ENCODE results near the gene NFATC2.
"Not testable (repeated sequence)": the region's sequence is repeated elsewhere in the genome, so short reads cannot be mapped to it uniquely, and the experiment has no call there.

NFATC2 gene

DNA sequence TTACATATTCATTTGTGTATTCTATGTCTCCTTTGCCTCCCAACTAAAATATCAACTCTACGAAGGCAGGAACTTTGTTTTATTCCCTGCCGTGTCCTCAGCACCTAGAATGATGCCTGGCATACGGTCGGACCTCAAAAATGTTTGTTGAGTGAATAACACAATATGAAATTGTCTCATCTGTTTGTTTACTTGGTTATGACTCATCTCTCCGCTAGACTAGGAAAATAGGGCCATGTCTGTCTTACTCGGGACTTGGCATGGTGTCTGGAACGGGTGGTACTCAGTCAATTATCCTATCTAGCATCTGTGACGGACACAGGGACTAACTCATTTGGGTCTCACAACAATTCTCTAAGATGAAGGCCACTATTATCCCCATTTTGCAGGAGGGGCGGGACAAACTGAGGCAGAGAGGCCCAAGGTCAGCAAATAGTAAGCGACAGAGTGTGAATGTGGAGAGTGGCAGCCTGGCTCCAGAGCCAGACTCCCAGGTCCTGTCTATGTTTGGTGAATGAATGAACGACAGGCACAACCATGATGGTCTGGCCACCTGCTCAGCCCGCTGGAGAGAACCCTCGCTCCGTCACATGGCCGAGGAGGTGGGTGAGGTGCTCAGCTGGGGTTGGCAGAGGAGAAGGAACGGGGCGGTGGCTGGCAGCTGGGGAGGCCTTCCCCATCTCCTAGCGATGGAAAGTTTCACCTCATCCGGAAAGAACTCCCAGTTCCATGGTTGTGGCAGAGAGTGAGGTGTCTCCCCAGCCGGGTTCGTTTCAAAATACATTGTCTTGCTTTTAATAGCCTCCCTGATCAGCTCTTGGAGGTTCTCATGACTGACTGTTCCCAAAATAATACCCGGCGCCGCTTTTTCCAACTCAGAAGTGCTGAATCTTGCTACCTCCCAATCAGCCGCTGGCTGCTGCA, 27.6 kb upstream of the NFATC2 start:
- no peaks in the 10 kb centered on the region for H3K27me3 ChIP-seq (ENCODE audit: insufficient read depth, poor library complexity, severe bottlenecking)
- DNase-seq (ENCODE audit: low read depth in 1 of 2, low spot score in 1 of 2): no peak
- H3K27ac ChIP-seq (replicated peaks): no peak overlapping the region
- TF ChIP-seq, protein P1, sequence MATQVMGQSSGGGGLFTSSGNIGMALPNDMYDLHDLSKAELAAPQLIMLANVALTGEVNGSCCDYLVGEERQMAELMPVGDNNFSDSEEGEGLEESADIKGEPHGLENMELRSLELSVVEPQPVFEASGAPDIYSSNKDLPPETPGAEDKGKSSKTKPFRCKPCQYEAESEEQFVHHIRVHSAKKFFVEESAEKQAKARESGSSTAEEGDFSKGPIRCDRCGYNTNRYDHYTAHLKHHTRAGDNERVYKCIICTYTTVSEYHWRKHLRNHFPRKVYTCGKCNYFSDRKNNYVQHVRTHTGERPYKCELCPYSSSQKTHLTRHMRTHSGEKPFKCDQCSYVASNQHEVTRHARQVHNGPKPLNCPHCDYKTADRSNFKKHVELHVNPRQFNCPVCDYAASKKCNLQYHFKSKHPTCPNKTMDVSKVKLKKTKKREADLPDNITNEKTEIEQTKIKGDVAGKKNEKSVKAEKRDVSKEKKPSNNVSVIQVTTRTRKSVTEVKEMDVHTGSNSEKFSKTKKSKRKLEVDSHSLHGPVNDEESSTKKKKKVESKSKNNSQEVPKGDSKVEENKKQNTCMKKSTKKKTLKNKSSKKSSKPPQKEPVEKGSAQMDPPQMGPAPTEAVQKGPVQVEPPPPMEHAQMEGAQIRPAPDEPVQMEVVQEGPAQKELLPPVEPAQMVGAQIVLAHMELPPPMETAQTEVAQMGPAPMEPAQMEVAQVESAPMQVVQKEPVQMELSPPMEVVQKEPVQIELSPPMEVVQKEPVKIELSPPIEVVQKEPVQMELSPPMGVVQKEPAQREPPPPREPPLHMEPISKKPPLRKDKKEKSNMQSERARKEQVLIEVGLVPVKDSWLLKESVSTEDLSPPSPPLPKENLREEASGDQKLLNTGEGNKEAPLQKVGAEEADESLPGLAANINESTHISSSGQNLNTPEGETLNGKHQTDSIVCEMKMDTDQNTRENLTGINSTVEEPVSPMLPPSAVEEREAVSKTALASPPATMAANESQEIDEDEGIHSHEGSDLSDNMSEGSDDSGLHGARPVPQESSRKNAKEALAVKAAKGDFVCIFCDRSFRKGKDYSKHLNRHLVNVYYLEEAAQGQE (IDR thresholded peaks at IDR 0.05; ENCODE audit: insufficient replicate concordance, low read depth): no peak
- TF ChIP-seq, protein P2, sequence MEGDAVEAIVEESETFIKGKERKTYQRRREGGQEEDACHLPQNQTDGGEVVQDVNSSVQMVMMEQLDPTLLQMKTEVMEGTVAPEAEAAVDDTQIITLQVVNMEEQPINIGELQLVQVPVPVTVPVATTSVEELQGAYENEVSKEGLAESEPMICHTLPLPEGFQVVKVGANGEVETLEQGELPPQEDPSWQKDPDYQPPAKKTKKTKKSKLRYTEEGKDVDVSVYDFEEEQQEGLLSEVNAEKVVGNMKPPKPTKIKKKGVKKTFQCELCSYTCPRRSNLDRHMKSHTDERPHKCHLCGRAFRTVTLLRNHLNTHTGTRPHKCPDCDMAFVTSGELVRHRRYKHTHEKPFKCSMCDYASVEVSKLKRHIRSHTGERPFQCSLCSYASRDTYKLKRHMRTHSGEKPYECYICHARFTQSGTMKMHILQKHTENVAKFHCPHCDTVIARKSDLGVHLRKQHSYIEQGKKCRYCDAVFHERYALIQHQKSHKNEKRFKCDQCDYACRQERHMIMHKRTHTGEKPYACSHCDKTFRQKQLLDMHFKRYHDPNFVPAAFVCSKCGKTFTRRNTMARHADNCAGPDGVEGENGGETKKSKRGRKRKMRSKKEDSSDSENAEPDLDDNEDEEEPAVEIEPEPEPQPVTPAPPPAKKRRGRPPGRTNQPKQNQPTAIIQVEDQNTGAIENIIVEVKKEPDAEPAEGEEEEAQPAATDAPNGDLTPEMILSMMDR (IDR thresholded peaks at IDR 0.05; ENCODE audit: insufficient read depth, low read length): no peak
- TF ChIP-seq SPI1 (IDR thresholded peaks at IDR 0.05; ENCODE audit: borderline replicate concordance, low read depth) (no peak), POLR2AphosphoS5 (IDR thresholded peaks at IDR 0.05; ENCODE audit: low read depth) (no peak), GABPA (IDR thresholded peaks at IDR 0.05; ENCODE audit: low read depth) (no peak)
- H3K4me3 ChIP-seq (replicated peaks; ENCODE audit: insufficient read depth, low read length): no peak overlapping the region

DNA sequence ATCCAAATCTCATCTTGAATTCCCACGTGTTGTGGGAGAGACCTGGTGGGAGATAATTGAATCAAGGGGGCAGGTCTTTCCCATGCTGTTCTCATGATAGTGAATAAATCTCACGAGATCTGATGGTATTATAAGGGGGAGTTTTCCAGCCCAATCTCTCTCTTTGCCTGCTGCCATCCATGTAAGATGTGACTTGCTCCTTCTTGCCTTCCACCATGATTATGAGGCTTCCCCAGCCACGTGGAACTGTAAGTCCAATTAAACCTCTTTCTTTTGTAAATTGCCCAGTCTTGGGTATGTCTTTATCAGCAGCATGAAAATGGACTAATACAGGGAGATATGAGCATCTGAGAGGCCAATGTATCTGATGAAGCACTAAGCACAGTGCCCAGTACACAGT, 26.0 kb upstream of the NFATC2 start:
- not testable (repeated sequence) for H3K27ac ChIP-seq (replicated peaks); H3K27me3 ChIP-seq (ENCODE audit: insufficient read depth, poor library complexity, severe bottlenecking); H3K4me3 ChIP-seq (replicated peaks; ENCODE audit: insufficient read depth, low read length); DNase-seq (ENCODE audit: low read depth in 1 of 2, low spot score in 1 of 2)

DNA sequence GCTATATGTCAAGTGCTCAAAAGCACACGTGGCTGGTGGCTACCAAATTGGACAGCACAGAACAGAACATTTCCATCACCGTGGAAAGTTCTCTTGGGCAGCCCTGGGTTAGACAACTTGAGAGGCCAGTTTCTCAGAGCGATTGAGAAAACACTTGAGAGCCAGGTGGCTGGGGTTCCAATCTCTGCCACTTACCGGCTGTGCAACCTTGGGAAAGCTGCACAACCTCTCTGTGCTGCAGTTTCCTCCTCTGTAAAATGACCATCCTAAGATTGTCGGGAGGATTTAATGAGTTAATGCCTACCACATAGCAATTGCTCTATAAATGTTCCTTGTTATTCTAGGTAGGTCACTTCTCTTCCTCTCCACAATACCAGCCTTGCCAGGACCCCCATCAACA, 25.1 kb upstream of the NFATC2 start:
- no peak overlapping the region for H3K27ac ChIP-seq (replicated peaks)
- peaks cover 19% of the 10 kb centered on the region for H3K27me3 ChIP-seq (ENCODE audit: insufficient read depth, poor library complexity, severe bottlenecking)
- H3K4me3 ChIP-seq (replicated peaks; ENCODE audit: insufficient read depth, low read length): no peak overlapping the region
- DNase-seq (ENCODE audit: low read depth in 1 of 2, low spot score in 1 of 2): no peak
- TF ChIP-seq POLR2AphosphoS5 (IDR thresholded peaks at IDR 0.05; ENCODE audit: low read depth): no peak
- no peak for TF ChIP-seq SPI1 (IDR thresholded peaks at IDR 0.05; ENCODE audit: borderline replicate concordance, low read depth)
- TF ChIP-seq GABPA (IDR thresholded peaks at IDR 0.05; ENCODE audit: low read depth): no peak
- TF ChIP-seq, protein P2 (IDR thresholded peaks at IDR 0.05; ENCODE audit: insufficient read depth, low read length): no peak

DNA sequence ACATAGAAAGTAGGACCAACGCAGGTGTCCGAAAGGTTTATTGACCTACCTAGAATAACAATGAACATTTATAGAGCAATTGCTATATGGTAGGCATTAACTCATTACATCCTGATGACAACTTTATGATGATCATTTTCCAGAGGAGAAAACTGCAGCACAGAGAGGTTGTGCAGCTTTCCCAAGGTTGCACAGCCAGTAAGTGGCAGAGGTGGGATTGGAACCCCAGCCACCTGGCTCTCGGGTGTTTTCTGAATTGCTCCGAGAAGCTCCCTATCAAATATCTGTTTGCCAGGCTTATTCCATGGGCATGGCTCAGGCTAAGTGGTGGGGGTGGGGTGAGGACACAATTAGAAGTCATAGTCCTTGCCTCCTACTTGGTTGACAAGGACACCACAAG, 24.1 kb upstream of the NFATC2 start:
- Histone ChIP-seq H3K27ac (replicated peaks) (no peak overlapping the region), H3K4me3 (replicated peaks; ENCODE audit: insufficient read depth, low read length) (no peak overlapping the region), H3K27me3 (ENCODE audit: insufficient read depth, poor library complexity, severe bottlenecking) (peaks cover 29% of the 10 kb centered on the region)
- no peak for DNase-seq (ENCODE audit: low read depth in 1 of 2, low spot score in 1 of 2)
- TF ChIP-seq GABPA (IDR thresholded peaks at IDR 0.05; ENCODE audit: low read depth) (no peak), POLR2AphosphoS5 (IDR thresholded peaks at IDR 0.05; ENCODE audit: low read depth) (no peak), SPI1 (IDR thresholded peaks at IDR 0.05; ENCODE audit: borderline replicate concordance, low read depth) (no peak)
- TF ChIP-seq, protein P1 (IDR thresholded peaks at IDR 0.05; ENCODE audit: insufficient replicate concordance, low read depth): no peak
- TF ChIP-seq, protein P2 (IDR thresholded peaks at IDR 0.05; ENCODE audit: insufficient read depth, low read length): no peak

All from HL-60 (cell line).